Mucosa of rectum (tissue), 2 donors: ENCODE data around the gene LHFPL2.

Experiments used
- H3K27ac ChIP-seq, 2 donors: one replicate each; pipeline ENCODE4 v1.7.0; 2013; ENCODE audit warnings: inconsistent platforms in 2 of 2, low read depth in 2 of 2, low read length in 2 of 2
- H3K27me3 ChIP-seq, 2 donors: one replicate each; pipeline ENCODE4 v1.7.0; 2013; ENCODE audit warnings: low read length in 2 of 2; ENCODE audit not compliant: control insufficient read depth in 2 of 2, insufficient read depth in 2 of 2
- H3K36me3 ChIP-seq, 2 donors: one replicate each; pipeline ENCODE4 v1.7.0; 2013; ENCODE audit warnings: low read length in 2 of 2; ENCODE audit not compliant: control insufficient read depth in 2 of 2, insufficient read depth in 2 of 2
- H3K4me1 ChIP-seq, 2 donors: one replicate each; pipeline ENCODE4 v1.7.0; 2013; ENCODE audit warnings: low read length in 2 of 2, mild to moderate bottlenecking in 1 of 2; ENCODE audit not compliant: control insufficient read depth in 2 of 2, insufficient read depth in 2 of 2
- H3K4me3 ChIP-seq, 2 donors: one replicate each; pipeline ENCODE4 v1.7.0; 2013; ENCODE audit warnings: low read length in 2 of 2
- H3K9ac ChIP-seq, 2 donors: one replicate each; pipeline ENCODE4 v1.7.0; 2013; ENCODE audit warnings: low read length in 2 of 2, low read depth in 1 of 2, mild to moderate bottlenecking in 1 of 2
- H3K9me3 ChIP-seq, 2 donors: one replicate each; pipeline ENCODE4 v1.7.0; 2013; ENCODE audit warnings: low read length in 2 of 2; ENCODE audit not compliant: control insufficient read depth in 2 of 2
- donor health status: healthy.
- donor health status: Normal muscosa, but diverticular disease.

Gene LHFPL2

DNA sequence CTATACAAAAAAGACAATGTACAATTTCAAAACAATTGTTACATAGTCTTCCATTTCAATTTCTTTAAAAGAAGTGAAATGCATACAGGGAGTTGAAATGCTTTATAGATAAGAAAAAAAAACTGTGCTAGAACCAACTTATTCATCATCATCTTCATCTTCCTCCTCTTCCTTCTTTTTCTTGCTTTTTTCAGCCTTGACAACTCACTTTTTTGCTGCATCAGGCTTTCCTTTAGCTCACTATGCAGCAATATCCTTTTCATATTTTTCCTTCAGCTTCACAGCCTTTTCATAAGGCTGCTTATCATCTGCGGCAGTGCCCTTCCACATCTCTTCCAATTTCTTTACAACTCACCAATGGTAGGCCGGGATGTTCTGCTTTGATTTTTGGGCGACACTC is 4.4 kb downstream of the LHFPL2 start:
- Histone ChIP-seq H3K27me3 (no peaks in the 10 kb centered on the region), H3K4me1 (peaks cover 18 to 28% of the 10 kb centered on the region in 2 donors), H3K4me3 (no peak overlapping the region), H3K9ac (no peak overlapping the region), H3K27ac (no peak overlapping the region), H3K9me3 (no peaks in the 10 kb centered on the region), H3K36me3 (no peaks in the 10 kb centered on the region)

DNA sequence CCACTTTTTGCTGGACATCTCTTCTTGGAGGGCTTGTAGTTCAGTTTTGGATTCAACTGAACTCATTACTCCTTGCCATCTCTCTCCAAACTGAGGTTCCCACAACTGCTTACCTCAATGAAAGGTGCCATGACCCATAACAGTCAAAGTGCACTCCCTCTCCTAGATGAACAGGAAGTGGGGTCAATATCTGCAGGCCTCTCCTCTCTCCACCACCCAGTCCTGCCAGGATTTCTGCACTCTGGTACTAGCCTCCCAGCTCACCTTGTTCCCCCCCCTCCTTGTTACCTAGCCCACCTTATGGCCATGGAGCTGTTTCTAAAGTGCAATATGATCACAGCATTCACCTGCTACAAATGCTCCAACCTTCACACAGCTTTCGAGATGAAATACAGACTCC is 5.9 kb downstream of the LHFPL2 start:
- H3K4me1 ChIP-seq = peaks cover 19 to 37% of the 10 kb centered on the region in 2 donors
- no peak overlapping the region for H3K9ac ChIP-seq
- H3K27ac ChIP-seq = no peak overlapping the region
- no peaks in the 10 kb centered on the region for H3K27me3 ChIP-seq
- no peak overlapping the region for H3K4me3 ChIP-seq
- H3K36me3 ChIP-seq = no peaks in the 10 kb centered on the region
- no peaks in the 10 kb centered on the region for H3K9me3 ChIP-seq

DNA sequence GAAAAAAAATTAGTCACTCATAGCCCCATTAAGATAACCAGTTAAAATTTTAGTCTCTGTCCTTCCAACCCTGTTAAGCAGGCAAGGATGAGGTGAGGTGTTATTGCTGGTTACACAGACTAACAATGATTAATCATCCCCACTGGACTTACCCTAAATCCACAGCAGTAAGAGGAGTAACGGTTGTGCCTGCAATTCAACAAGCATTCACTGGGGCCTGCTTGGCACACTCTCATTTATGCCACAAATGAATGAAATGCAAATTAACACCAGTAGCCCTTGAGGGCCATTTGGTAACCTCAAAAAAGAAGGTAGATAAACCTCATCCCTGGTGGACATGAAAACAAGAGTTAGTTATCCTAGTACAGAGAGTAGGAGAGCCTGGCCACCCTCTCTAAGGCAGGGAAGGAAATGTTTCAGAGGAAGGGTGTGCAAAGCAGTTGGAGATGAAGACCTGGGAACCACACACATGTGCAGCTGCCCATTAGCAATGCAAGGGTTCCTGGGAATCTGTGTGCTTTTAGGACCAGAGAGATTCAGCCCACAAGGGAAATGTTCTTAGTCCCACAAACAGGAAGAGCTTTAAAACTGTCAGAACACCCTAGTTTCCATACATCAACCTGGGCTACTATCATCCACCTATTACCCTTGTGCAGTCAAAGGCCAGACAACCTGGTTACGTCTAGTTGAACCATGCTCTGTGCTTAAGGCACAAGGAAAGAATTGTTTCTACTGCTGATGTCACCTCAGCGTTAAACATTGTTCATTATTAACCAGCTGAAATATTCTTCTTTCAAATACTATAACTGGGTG is 7.7 kb downstream of the LHFPL2 start:
- Histone ChIP-seq H3K4me3 (no peak overlapping the region), H3K36me3 (no peaks in the 10 kb centered on the region), H3K27me3 (no peaks in the 10 kb centered on the region), H3K9ac (no peak overlapping the region), H3K27ac (no peak overlapping the region), H3K9me3 (no peaks in the 10 kb centered on the region), H3K4me1 (peaks cover 8 to 29% of the 10 kb centered on the region in 2 donors)

DNA sequence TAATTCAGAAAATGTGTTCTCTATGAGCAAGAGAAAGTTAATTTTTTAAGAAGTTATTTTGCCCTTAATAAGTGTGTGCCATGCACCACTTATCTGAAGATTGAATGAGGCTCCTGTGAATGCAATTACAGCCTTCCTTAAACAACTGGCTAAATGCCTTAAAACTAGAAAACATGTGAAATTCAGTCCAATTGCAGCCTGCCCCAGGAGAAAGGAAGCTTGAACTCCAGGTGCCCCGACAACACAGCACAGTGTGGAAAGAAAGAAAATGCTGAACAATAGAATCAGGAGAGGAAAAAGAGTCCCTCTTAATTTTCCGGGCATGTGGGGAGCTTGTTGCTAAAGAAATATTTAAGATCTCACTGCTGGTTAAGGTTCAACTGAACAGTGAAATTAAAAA is 8.8 kb downstream of the LHFPL2 start:
- Histone ChIP-seq H3K36me3 (no peaks in the 10 kb centered on the region), H3K27me3 (no peaks in the 10 kb centered on the region), H3K9ac (no peak overlapping the region), H3K9me3 (no peaks in the 10 kb centered on the region), H3K4me3 (no peak overlapping the region), H3K4me1 (peaks cover 8 to 25% of the 10 kb centered on the region in 2 donors), H3K27ac (no peak overlapping the region)

DNA sequence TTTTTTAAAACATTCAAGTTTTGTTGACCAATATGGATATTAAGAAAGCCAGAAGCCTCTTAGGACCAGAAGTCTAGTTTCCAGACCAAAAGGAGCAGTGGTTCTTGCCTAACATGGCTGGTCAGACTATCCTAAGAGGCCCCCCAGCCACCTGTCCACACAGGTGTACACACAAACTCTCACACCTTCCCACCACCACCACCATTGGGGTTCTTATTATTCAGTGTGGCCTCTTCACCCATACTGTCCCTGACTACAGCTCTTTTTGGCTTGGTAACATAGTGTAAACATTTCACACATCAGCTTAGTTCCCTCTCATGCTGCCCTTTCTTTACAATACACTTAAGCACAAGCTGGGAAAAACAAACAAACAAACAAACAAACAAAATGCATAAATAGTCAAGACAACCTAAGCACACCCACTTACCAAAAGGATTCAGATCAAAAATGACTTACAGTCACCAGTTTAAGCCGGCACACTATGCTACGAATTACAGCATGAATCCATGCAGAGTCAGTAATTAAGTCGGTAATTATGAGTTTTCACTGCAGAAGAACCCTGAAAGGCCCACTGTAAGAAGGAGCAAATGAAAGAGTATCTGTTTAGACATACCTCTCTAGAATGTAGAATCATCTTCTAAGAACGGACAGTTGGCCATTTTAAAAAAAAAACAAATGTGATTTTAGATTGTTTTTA is 9.5 kb downstream of the LHFPL2 start:
- Histone ChIP-seq H3K36me3 (no peaks in the 10 kb centered on the region), H3K9me3 (no peaks in the 10 kb centered on the region), H3K4me1 (peaks cover 5 to 30% of the 10 kb centered on the region in 2 donors), H3K9ac (no peak overlapping the region), H3K4me3 (no peak overlapping the region), H3K27ac (peak overlapping the region; percentile 28 to 59), H3K27me3 (no peaks in the 10 kb centered on the region)

DNA sequence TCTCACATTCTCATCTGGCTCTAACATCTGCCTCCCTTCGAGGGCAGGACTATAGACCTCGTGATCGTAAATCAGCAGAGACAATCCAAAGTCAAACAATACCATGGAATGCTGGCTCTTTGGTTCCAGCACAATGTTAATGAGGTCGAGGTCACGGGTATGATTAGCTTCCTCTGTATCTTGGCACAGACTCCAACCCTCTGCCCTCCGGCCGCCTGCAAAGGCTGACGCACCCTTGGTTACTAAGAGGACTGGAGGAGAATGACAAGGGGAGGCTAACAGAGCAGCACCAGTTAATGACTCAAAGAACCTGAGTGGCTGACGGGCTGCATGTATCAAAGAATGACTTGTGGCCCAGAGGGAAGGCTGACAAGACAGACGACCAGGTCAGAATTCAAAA is 10.1 kb downstream of the LHFPL2 start:
- no peaks in the 10 kb centered on the region for H3K27me3 ChIP-seq
- H3K4me1 ChIP-seq = peaks cover 5 to 32% of the 10 kb centered on the region in 2 donors
- no peak overlapping the region for H3K4me3 ChIP-seq
- H3K9ac ChIP-seq = no peak overlapping the region
- H3K9me3 ChIP-seq = no peaks in the 10 kb centered on the region
- H3K27ac ChIP-seq = peak overlapping the region in 1 of 2 donors; percentile 59
- no peaks in the 10 kb centered on the region for H3K36me3 ChIP-seq

DNA sequence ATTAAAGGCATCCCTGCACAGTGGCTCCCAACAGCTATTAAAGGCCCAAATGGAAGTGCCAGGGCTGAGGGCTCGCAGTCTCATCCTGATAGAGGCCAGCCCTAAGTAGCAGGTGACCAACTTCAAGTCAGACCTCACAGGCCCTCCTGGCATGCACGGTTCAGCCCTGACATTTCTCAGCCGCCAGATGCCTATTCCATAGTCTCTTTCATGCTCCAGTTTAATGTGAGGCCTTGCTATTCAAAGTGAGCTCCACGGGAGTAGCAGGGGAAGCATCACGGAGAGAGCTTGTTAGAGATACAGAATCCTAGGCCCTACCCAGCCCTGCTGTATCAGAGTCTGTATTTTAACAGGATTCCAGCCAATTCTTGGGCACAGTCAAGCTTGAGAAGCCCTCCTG is 11.1 kb downstream of the LHFPL2 start:
- no peak overlapping the region for H3K27ac ChIP-seq

DNA sequence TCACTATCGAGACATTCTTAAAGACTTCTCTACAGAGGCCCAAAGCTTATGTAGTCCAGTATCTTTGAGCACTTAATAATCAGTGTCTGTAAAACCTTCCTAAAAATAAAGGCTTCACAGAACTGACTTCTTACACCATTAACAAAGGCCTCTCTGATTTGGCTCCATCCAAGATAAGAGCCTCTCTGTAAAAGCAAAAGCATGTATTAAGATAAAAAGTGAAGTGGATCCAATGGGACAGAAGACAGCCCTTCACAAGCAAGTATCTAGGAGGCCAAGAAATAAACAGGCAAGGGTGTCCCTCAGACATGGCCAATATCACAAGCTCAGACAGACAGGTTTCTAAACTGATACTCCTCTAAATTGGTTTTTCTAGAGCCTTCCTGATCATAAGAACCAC is 11.9 kb downstream of the LHFPL2 start:
- H3K4me1 ChIP-seq = peaks cover 5 to 32% of the 10 kb centered on the region in 2 donors

More for the DNA sequence above, 11.1 kb downstream of the LHFPL2 start:
- Histone ChIP-seq H3K4me3 (no peak overlapping the region), H3K9me3 (no peaks in the 10 kb centered on the region), H3K27me3 (no peaks in the 10 kb centered on the region), H3K36me3 (peaks cover under 1% of the 10 kb centered on the region in 2 donors), H3K4me1 (peaks cover 5 to 32% of the 10 kb centered on the region in 2 donors), H3K9ac (no peak overlapping the region)

DNA sequence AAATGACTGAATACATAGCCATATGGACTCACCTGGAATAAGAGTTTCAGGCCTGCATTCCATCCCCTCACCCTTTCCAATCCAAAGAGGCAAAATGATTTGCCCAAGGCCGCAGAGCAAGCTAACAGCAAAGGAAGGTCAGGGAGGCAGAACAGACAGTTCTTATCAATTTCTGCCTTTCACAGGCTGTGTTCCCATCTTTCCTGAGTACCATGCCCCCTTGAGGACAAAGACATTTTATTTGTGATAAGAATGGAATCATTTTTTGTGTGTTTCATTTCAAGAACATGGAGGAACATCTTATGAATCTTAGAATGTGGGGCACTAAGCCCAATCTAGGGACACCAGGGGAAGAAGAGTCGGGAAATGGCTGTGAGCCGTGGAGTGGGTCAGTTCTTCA is 13.9 kb downstream of the LHFPL2 start:
- peaks cover 18 to 19% of the 10 kb centered on the region in 2 donors for H3K36me3 ChIP-seq
- H3K27ac ChIP-seq = no peak overlapping the region
- no peaks in the 10 kb centered on the region for H3K27me3 ChIP-seq
- no peaks in the 10 kb centered on the region for H3K9me3 ChIP-seq
- H3K9ac ChIP-seq = no peak overlapping the region
- peaks cover 5 to 26% of the 10 kb centered on the region in 2 donors for H3K4me1 ChIP-seq
- H3K4me3 ChIP-seq = no peak overlapping the region

More for the DNA sequence above, 11.9 kb downstream of the LHFPL2 start:
- Histone ChIP-seq H3K9me3 (no peaks in the 10 kb centered on the region), H3K9ac (no peak overlapping the region), H3K36me3 (peaks cover 3 to 7% of the 10 kb centered on the region in 2 donors), H3K27ac (no peak overlapping the region), H3K27me3 (no peaks in the 10 kb centered on the region), H3K4me3 (no peak overlapping the region)

DNA sequence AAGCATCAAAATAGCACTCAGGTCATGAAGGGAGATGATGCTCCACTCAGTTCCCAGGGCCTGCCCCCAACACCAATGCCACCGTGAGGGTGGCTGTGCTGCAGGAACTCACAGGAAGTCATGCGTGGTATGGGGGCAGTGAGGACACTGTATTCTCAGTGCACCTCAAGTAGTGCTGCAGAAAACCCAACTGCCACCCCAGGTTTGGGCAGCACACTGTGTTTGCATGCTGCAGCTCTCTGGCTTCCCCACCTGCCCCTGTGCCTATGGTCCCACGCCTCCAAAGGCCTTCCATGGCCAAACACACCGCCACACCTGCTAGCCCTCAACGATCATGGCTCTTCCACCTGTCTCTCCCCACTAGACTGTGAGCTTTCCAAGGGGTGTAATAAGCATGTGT is 14.3 kb downstream of the LHFPL2 start:
- peaks cover 4 to 24% of the 10 kb centered on the region in 2 donors for H3K4me1 ChIP-seq
- H3K27me3 ChIP-seq = no peaks in the 10 kb centered on the region
- H3K27ac ChIP-seq = no peak overlapping the region
- H3K36me3 ChIP-seq = peaks cover 18 to 19% of the 10 kb centered on the region in 2 donors
- no peaks in the 10 kb centered on the region for H3K9me3 ChIP-seq
- no peak overlapping the region for H3K4me3 ChIP-seq
- no peak overlapping the region for H3K9ac ChIP-seq
